Nephron (organoid): ENCODE measurements around the gene ZER1.

ENCODE experiments used
- H3K27ac Mint-ChIP-seq, 3 experiments: 2 replicates each; pipeline ENCODE4 v1.8.0; 2020; ENCODE audit warnings: mixed read lengths in 3 of 3, mild to moderate bottlenecking in 2 of 3, moderate library complexity in 1 of 3
- H3K27me3 Mint-ChIP-seq: 2 replicates; pipeline ENCODE4 v1.8.0; 2021; ENCODE audit warnings: low read depth, mild to moderate bottlenecking, moderate library complexity, mixed read lengths
- H3K36me3 Mint-ChIP-seq: 2 replicates; pipeline ENCODE4 v1.8.0; 2020; ENCODE audit warnings: low read depth, mixed read lengths
- H3K4me1 Mint-ChIP-seq: 2 replicates; pipeline ENCODE4 v1.8.0; 2020; ENCODE audit warnings: mixed read lengths
- H3K4me3 Mint-ChIP-seq, 3 experiments: 2 replicates each; pipeline ENCODE4 v1.8.0; 2020; ENCODE audit warnings: mild to moderate bottlenecking in 3 of 3, mixed read lengths in 3 of 3, moderate library complexity in 2 of 3
- H3K9me3 Mint-ChIP-seq: 2 replicates; pipeline ENCODE4 v1.8.0; 2020; ENCODE audit warnings: mixed read lengths
- TF ChIP-seq, protein P1 (sequence below), 3 experiments: fragments of 200-600 bp; sonication (generic); IDR thresholded peaks; one replicate each; pipeline ENCODE4 v1.5.0; 2021; ENCODE audit warnings: antibody characterized with exemption in 3 of 3; ENCODE audit not compliant: unreplicated experiment in 3 of 3

Gene ZER1

DNA sequence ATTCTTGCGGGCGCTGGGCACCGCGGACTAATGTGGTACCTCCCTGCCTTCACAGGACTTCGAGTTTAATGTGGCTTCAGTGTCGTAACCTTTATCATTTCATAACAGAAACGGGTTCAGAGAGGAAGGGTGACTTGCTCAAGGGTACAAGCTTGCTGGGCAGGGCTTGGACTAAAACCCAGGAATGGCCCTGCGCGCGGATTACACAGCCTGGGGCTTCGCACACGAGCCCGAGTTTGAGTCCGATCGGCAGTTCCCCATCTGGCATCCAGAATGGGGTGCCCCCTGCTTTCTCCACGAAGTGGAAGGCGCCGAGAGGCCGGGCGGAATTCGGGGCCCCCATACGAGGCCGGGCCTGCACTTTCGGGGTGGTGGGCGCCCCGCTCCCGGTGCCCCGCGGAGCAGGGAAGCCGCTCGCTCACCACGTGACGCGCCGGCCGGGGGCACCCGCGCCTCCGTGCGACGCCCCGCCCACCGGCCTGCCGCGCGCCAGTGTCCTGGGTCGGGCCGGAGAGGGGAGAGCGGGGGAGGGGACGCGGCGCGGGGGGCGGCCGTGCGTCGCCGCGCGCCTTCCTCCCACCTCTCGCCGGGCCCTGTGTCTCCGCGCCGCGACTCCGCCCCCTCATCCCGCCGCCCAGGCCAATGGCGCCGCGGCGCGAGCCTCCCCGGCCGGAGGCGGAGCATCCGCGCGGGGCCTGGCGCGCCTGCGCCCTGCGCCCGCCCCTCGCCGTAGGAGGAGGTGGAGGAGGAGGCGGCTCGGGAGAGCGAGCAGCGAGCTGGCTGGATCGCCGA lies 83.0 kb downstream of the ZER1 start, which contains the start of gene SET:
SET (plus strand) TSS at position 722 of the 792 bp plus-strand sequence. CDS start 361 bp downstream, outside the sequence.
- H3K36me3 Mint-ChIP-seq: peaks cover 25% of the 10 kb centered on the region
- peak within 1 kb of the TSS; percentile 87 to 98 (median 89) for H3K4me3 Mint-ChIP-seq
- H3K27me3 Mint-ChIP-seq: no peaks in the 10 kb centered on the region
- H3K4me1 Mint-ChIP-seq: peaks cover 47% of the 10 kb centered on the region
- H3K9me3 Mint-ChIP-seq: no peaks in the 10 kb centered on the region
- peak within 1 kb of the TSS; percentile 93 to 97 (median 94) for H3K27ac Mint-ChIP-seq
- TF ChIP-seq, protein P1, sequence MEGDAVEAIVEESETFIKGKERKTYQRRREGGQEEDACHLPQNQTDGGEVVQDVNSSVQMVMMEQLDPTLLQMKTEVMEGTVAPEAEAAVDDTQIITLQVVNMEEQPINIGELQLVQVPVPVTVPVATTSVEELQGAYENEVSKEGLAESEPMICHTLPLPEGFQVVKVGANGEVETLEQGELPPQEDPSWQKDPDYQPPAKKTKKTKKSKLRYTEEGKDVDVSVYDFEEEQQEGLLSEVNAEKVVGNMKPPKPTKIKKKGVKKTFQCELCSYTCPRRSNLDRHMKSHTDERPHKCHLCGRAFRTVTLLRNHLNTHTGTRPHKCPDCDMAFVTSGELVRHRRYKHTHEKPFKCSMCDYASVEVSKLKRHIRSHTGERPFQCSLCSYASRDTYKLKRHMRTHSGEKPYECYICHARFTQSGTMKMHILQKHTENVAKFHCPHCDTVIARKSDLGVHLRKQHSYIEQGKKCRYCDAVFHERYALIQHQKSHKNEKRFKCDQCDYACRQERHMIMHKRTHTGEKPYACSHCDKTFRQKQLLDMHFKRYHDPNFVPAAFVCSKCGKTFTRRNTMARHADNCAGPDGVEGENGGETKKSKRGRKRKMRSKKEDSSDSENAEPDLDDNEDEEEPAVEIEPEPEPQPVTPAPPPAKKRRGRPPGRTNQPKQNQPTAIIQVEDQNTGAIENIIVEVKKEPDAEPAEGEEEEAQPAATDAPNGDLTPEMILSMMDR (IDR thresholded peaks at IDR 0.05; ENCODE audit: unreplicated experiment in 3 of 3): no peak

DNA sequence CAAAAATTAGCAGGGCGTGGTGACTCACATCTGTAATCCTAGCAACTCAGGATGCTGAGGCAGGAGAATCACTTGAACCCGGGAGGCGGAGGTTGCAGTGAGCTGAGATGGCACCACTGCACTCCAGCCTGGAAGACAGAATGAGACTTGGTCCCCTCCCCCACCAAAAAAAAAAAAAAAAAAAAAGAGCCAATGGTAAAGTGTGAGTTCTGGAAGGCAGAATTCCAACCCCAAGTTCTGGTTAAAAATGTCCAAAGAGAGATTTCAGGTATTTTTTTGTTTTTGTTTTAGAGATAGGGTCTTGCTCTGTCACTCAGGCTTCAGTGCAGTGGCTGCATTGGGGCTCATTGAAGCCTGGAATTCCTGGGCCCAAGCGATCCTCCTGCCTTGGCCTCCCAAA lies 84.3 kb downstream of the ZER1 start:
- peak overlapping the region; percentile 50 to 98 (median 96) for H3K4me3 Mint-ChIP-seq
- peak overlapping the region in 2 of 3 experiments; percentile 42 to 98 for H3K27ac Mint-ChIP-seq
- TF ChIP-seq, protein P1 (IDR thresholded peaks at IDR 0.05; ENCODE audit: unreplicated experiment in 3 of 3): no peak
- H3K4me1 Mint-ChIP-seq: peaks cover 52% of the 10 kb centered on the region
- peaks cover 13% of the 10 kb centered on the region for H3K36me3 Mint-ChIP-seq
- no peaks in the 10 kb centered on the region for H3K9me3 Mint-ChIP-seq
- no peaks in the 10 kb centered on the region for H3K27me3 Mint-ChIP-seq

DNA sequence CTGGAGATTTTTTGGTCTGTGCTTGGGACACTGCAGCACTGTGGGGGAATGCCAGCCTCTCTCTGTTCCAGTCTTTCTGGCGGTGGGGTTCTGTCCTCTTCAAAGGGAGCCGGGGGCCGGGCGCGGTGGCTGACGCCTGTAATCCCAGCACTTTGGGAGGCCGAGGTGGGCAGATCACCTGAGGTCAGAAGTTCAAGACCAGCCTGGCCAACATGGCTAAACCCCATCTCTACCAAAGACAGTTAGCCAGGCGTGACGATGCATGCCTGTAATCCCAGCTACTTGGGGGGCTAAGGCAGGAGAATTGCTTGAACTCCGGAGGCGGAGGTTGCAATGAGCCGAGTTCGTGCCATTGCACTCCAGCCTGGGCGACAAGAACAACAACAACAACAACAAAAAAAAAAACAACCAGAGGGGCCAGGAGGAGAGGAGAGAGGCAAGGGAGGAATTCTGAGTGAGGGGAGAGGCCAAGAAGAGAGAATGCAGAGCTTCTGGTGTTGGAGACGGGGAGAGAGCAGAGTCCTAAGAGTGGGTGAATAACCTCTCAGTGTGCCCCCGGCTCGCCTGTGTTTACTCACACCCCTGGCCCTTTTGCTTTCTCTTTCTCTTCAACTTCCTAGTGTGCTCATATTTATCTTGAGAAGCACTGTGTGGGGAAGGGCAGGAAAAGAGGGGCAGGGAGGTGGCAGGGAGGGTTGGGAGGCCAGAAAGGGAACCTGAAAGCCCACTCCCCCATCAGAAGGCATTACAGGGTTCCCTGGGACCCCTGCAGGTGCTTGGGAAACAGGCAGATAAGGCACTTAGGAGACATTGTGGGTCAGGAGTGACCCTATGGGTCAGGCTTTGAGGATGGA lies 85.9 kb downstream of the ZER1 start:
- no peaks in the 10 kb centered on the region for H3K9me3 Mint-ChIP-seq

DNA sequence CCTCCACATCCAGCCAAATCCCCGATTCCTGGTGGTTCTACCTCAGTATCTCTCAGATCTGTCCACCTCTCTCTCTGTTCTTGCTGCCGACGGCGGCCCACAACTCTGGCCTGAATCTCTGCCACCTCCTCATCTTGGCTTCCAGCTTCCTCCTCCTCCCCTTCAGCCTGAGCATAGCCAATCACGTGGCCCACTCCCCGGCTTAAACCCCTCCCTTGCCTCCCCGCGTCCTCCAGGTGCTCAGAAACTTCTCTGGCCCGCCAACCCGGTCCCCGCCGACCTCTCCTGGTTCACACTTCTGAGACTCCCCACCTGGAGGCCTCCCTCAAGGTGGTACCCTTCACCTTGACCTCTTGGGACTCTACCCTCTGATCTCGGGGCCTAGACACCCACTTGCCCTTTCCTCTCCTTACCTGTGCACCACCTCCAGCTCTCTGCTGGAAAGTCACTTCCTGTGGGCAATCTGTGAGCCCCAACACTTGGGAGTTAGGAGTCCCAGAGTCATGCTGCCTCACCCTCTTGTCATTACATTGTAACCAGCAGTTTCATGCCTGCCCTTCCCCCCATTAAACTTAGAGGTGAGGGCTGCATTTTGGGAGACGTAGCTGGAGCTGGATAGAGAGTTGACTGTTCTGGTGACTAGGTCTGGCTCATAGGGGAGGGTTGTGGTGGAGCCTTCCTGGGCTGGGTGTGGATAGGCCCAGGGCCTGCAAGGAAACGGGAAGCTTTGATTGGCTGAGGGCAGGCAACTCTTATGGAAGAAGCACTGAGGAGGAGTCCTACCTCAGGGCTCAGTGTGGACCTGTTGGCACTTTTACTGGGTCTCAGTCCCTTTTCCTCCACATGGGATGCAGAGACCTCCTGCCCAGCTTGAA lies 87.2 kb downstream of the ZER1 start:
- Mint-ChIP-seq H3K9me3 (no peaks in the 10 kb centered on the region), H3K36me3 (no peaks in the 10 kb centered on the region), H3K27ac (peak overlapping the region; percentile 97 to 98 (median 98)), H3K4me3 (peak overlapping the region; percentile 92 to 98 (median 96)), H3K27me3 (no peaks in the 10 kb centered on the region), H3K4me1 (peaks cover 40% of the 10 kb centered on the region)
- TF ChIP-seq, protein P1 (IDR thresholded peaks at IDR 0.05; ENCODE audit: unreplicated experiment in 3 of 3): no peak

More for the DNA sequence above, 85.9 kb downstream of the ZER1 start:
- Mint-ChIP-seq H3K4me1 (peaks cover 40% of the 10 kb centered on the region), H3K27ac (peak overlapping the region; percentile 97 to 98 (median 98)), H3K4me3 (peak overlapping the region; percentile 92 to 98 (median 96)), H3K36me3 (no peaks in the 10 kb centered on the region), H3K27me3 (no peaks in the 10 kb centered on the region)
- TF ChIP-seq, protein P1 (IDR thresholded peaks at IDR 0.05; ENCODE audit: unreplicated experiment in 3 of 3): no peak

DNA sequence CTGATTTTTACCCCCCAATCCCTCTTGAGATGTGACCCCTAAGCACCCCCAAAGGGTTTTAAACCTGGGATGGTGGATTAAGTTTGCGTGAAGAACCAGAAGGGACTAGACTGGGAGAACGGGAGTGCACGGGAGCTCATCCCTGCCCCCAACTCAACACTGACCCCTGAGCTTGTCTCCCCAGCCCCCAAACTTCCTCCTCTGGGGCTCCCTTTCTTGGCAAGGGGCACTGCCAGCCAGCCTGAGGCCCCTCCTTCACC lies 87.7 kb downstream of the ZER1 start:
- TF ChIP-seq, protein P1 (IDR thresholded peaks at IDR 0.05; ENCODE audit: unreplicated experiment in 3 of 3): no peak
- Mint-ChIP-seq H3K36me3 (no peaks in the 10 kb centered on the region), H3K27me3 (no peaks in the 10 kb centered on the region), H3K27ac (peak overlapping the region; percentile 97 to 98 (median 98)), H3K4me3 (peak overlapping the region; percentile 92 to 98 (median 96)), H3K9me3 (no peaks in the 10 kb centered on the region), H3K4me1 (peaks cover 40% of the 10 kb centered on the region)
